Measurements from ENCODE around the gene HMGN1. TPM values are rescaled to one million over a fixed set of nuclear protein-coding genes. Genes with fewer than 3 reads are reported as not detected.

HMGN1 gene
- total and polyA plus RNA-seq, 2 experiments from 2014 or later, result 282 to 371 TPM

- TF ChIP-seq CTCF (IDR thresholded peaks at IDR 0.05; ENCODE audit: poor library complexity) (no peak), EZH2 (IDR thresholded peaks at IDR 0.05; ENCODE audit: borderline replicate concordance) (no peak), EZH2phosphoT487 (IDR thresholded peaks at IDR 0.05; ENCODE audit: low read depth, severe bottlenecking, unreplicated experiment) (no peak)
- Histone ChIP-seq H3K79me2 (no peaks in the 10 kb centered on the region), H3K4me3 (no peak overlapping the region), H4K20me1 (ENCODE audit: insufficient read depth, poor library complexity, severe bottlenecking) (no peaks in the 10 kb centered on the region), H3K36me3 (replicated peaks; ENCODE audit: insufficient read depth, low read depth) (no peaks in the 10 kb centered on the region), H2AFZ (no peak overlapping the region), H3K4me1 (ENCODE audit: insufficient read depth) (peaks cover 4% of the 10 kb centered on the region), H3K9me3 (ENCODE audit: low read depth) (no peaks in the 10 kb centered on the region), H3K9me2 (replicated peaks; ENCODE audit: insufficient read depth) (no peaks in the 10 kb centered on the region), H3K27me3 (no peaks in the 10 kb centered on the region), H3K4me2 (no peak overlapping the region), H3K27ac (no peak overlapping the region)
- 19% methylated on average over 8 of the region's 8 CpGs for WGBS (ENCODE audit: low lambda C conversion rate, missing lambda C conversion rate)
- DNase-seq (ENCODE audit: low spot score), result no peak
These were observed 16.7 kb downstream of the HMGN1 start for GRCh38 chr21:39332175-39332574.

- no peak overlapping the region for H3K4me3 ChIP-seq
- H3K4me2 ChIP-seq, result no peak overlapping the region
- peaks cover 4% of the 10 kb centered on the region for H3K4me1 ChIP-seq (ENCODE audit: insufficient read depth)
- TF ChIP-seq CTCF (IDR thresholded peaks at IDR 0.05; ENCODE audit: poor library complexity), result no peak
- no peak for TF ChIP-seq EZH2 (IDR thresholded peaks at IDR 0.05; ENCODE audit: borderline replicate concordance)
- no peak for TF ChIP-seq EZH2phosphoT487 (IDR thresholded peaks at IDR 0.05; ENCODE audit: low read depth, severe bottlenecking, unreplicated experiment)
- WGBS (ENCODE audit: low lambda C conversion rate, missing lambda C conversion rate), result 99% methylated on average over 6 of the region's 6 CpGs
- no peaks in the 10 kb centered on the region for H3K9me3 ChIP-seq (ENCODE audit: low read depth)
- H3K36me3 ChIP-seq (replicated peaks; ENCODE audit: insufficient read depth, low read depth), result no peaks in the 10 kb centered on the region
- no peak overlapping the region for H3K27ac ChIP-seq
- no peaks in the 10 kb centered on the region for H3K9me2 ChIP-seq (replicated peaks; ENCODE audit: insufficient read depth)
- no peak for DNase-seq (ENCODE audit: low spot score)
- H4K20me1 ChIP-seq (ENCODE audit: insufficient read depth, poor library complexity, severe bottlenecking), result no peaks in the 10 kb centered on the region
- H3K27me3 ChIP-seq, result no peaks in the 10 kb centered on the region
- no peaks in the 10 kb centered on the region for H3K79me2 ChIP-seq
- H2AFZ ChIP-seq, result no peak overlapping the region
These were observed 18.9 kb downstream of the HMGN1 start for GRCh38 chr21:39330001-39330400.

- Histone ChIP-seq H3K4me1 (ENCODE audit: insufficient read depth) (peaks cover 4% of the 10 kb centered on the region), H4K20me1 (ENCODE audit: insufficient read depth, poor library complexity, severe bottlenecking) (no peaks in the 10 kb centered on the region), H3K4me2 (no peak overlapping the region), H3K4me3 (no peak overlapping the region), H3K27me3 (no peaks in the 10 kb centered on the region), H2AFZ (no peak overlapping the region), H3K36me3 (replicated peaks; ENCODE audit: insufficient read depth, low read depth) (no peaks in the 10 kb centered on the region), H3K9me3 (ENCODE audit: low read depth) (no peaks in the 10 kb centered on the region), H3K79me2 (no peaks in the 10 kb centered on the region), H3K9me2 (replicated peaks; ENCODE audit: insufficient read depth) (no peaks in the 10 kb centered on the region), H3K27ac (no peak overlapping the region)
- 95% methylated on average over 7 of the region's 7 CpGs for WGBS (ENCODE audit: low lambda C conversion rate, missing lambda C conversion rate)
- no peak for DNase-seq (ENCODE audit: low spot score)
- TF ChIP-seq EZH2phosphoT487 (IDR thresholded peaks at IDR 0.05; ENCODE audit: low read depth, severe bottlenecking, unreplicated experiment) (no peak), CTCF (IDR thresholded peaks at IDR 0.05; ENCODE audit: poor library complexity) (no peak), EZH2 (IDR thresholded peaks at IDR 0.05; ENCODE audit: borderline replicate concordance) (no peak)
These were observed 21.2 kb downstream of the HMGN1 start for GRCh38 chr21:39327727-39328126.
